Body of pancreas (tissue), 4 donors: ENCODE results near the gene WDR27.

Experiments used
- POLR2A ChIP-seq, 3 donors: fragments of 450-650 bp; IDR thresholded peaks; one replicate each; pipeline ENCODE4 v1.6.1; 2016; ENCODE audit warnings: antibody characterized with exemption in 3 of 3, mild to moderate bottlenecking in 2 of 3
- TF ChIP-seq, protein P1 (sequence below), 7 experiments: fragments of 450-650 bp in 4 of 7; fragments of 200-600 bp in 3 of 7; sonication (generic) in 3 of 7; IDR thresholded peaks; one replicate each; pipeline ENCODE4 v1.5.1; 2016 to 2019; ENCODE audit warnings: antibody characterized with exemption in 7 of 7

DNA sequence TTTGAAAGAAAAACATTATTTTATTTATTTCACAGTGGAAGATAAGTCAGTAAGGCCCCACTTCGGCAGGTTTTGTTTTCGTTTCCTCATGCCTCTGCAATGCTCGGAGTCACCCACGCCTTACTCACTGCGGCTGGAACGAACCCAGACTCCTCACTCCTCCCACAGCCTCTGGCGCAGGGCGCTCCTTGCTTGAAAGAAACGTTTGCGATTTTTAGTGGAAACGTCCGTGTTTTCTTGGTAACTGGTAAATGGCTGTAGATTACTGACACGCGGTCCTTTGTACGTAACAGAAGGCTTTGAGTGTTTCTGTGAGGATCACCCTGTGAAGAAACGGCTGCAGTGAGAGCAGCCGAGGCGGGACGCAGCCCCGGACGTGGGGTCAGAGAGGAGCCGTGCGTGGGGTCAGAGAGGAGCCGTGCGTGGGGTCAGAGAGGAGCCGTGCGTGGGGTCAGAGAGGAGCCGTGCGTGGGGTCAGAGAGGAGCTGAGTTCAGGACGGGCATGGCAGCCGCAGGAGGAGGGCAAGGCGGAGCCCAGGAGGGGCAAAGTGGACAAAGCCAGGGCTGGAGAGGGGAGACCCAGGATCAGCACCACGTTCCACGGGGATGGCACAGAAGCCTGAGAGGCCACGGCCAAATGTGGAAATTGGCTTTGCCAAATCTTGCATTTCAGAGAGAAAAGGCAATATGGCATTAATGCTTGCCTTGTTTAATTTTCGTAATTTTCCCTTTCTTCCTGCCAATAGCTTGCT lies 249.5 kb downstream of the WDR27 start:
- no peak for TF ChIP-seq POLR2A (IDR thresholded peaks at IDR 0.05)
- TF ChIP-seq, protein P1, sequence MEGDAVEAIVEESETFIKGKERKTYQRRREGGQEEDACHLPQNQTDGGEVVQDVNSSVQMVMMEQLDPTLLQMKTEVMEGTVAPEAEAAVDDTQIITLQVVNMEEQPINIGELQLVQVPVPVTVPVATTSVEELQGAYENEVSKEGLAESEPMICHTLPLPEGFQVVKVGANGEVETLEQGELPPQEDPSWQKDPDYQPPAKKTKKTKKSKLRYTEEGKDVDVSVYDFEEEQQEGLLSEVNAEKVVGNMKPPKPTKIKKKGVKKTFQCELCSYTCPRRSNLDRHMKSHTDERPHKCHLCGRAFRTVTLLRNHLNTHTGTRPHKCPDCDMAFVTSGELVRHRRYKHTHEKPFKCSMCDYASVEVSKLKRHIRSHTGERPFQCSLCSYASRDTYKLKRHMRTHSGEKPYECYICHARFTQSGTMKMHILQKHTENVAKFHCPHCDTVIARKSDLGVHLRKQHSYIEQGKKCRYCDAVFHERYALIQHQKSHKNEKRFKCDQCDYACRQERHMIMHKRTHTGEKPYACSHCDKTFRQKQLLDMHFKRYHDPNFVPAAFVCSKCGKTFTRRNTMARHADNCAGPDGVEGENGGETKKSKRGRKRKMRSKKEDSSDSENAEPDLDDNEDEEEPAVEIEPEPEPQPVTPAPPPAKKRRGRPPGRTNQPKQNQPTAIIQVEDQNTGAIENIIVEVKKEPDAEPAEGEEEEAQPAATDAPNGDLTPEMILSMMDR (IDR thresholded peaks at IDR 0.05) = no peak
